Subcutaneous adipose tissue (tissue), 4 donors: Measurements from ENCODE around the gene PRDM16. TPM values are rescaled to one million over a fixed set of nuclear protein-coding genes. Genes with fewer than 3 reads are reported as not detected.

Experiments
- total RNA-seq, 4 donors: library from RNA; depleted of rRNA; stranded (reverse); fragments of >200 nt; gene quantifications; one replicate each; pipeline ENCODE4 v1.1.0, GENCODE V29; 2016
- TF ChIP-seq, protein P1 (sequence below): fragments of 450-650 bp; IDR thresholded peaks from one replicate; pipeline ENCODE4 v1.5.1; 2016; ENCODE audit warnings: low read depth, mild to moderate bottlenecking, control low read depth, antibody characterized with exemption, moderate library complexity

Gene PRDM16
- total RNA-seq, 4 donors from 2014 or later = 0.82 to 1.7 (median 1.1) TPM

- TF ChIP-seq, protein P1, sequence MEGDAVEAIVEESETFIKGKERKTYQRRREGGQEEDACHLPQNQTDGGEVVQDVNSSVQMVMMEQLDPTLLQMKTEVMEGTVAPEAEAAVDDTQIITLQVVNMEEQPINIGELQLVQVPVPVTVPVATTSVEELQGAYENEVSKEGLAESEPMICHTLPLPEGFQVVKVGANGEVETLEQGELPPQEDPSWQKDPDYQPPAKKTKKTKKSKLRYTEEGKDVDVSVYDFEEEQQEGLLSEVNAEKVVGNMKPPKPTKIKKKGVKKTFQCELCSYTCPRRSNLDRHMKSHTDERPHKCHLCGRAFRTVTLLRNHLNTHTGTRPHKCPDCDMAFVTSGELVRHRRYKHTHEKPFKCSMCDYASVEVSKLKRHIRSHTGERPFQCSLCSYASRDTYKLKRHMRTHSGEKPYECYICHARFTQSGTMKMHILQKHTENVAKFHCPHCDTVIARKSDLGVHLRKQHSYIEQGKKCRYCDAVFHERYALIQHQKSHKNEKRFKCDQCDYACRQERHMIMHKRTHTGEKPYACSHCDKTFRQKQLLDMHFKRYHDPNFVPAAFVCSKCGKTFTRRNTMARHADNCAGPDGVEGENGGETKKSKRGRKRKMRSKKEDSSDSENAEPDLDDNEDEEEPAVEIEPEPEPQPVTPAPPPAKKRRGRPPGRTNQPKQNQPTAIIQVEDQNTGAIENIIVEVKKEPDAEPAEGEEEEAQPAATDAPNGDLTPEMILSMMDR = no peak
Measured at GRCh38 chr1:3463891-3464648, 395.1 kb downstream of the PRDM16 start.

DNA sequence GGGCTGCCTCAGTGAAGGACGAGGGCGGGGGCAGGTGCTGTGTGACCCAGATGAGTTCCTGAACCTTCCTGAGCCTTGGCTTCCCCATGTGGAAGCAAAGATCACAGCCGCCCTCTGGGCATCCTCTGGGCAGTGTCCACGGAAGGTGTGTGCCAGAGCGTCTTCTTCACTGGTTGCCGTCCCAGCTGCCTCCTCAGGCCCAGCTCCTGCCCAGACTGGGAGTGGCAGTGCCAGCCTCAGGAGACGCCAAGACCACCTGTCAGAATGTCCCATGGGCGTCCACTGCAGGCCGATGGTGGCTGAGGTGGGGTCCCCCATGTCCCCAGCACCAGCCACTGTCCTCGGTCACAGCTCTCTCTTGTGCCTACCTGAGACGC is 395.6 kb downstream of the PRDM16 start:
- TF ChIP-seq, protein P1 = no peak

DNA sequence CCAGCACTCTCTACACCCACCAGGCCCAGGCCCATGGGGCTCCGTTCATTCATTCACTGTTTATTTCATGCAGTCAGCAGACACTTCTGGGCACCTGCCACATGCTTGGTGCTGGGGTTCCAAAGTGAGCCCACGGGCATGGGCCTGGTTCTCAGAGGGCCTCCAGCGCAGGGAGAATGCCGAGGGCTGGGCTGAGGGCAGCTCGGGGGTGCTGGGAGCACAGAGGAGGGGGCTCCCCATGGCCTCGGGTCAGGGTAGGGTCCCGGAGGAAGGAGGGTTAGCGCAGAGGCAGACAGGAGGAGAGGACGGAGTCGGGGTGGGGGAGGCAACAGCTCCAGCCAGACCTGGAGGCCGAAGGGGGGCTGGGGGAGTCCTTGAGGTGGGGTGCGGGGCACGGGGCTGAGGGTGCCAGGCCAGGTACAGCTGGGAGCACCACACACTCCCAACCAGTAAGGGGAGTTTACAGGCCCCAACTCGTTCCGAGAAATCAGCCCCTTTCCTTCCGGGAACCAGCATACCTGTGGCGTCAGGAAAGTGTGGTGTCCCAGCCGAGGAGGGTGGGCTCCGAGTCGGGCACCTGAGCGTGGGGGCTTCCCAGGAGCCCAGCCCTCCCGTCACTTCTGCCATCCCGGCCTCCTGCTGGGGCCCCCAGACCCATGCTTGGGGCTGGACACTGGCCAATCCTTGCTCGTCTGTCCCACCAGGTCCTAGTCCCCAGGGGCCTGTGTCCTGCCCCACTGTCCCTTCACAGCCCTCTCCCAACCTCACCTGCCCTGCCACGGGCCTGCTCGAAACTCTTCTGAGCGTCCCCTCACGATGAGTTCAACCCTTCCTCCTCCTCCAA is 396.3 kb downstream of the PRDM16 start:
- TF ChIP-seq, protein P1 = no peak

DNA sequence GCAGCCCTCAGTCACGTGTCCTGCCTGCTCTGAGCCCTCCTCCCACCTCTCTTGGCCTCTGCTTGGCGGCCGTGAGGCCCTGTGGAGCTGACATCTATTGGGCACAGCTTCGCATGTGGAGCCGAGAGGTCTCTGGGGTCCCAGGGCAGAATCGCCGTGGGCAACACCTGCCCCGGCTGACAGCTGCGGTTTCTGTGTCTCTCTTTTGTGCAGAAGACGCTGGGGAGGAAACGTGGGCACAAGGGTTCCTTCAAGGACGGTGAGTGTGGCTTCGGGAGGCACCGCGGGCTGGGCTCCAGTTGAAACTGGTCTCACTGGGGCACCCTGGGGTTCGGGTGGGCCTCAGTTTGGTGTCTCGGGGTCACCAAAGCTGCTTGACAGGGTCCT is 396.9 kb downstream of the PRDM16 start:
- TF ChIP-seq, protein P1 = no peak

GRCh38 chr1:3466366-3467075 is 397.5 kb downstream of the PRDM16 start:
- TF ChIP-seq, protein P1 = no peak

DNA sequence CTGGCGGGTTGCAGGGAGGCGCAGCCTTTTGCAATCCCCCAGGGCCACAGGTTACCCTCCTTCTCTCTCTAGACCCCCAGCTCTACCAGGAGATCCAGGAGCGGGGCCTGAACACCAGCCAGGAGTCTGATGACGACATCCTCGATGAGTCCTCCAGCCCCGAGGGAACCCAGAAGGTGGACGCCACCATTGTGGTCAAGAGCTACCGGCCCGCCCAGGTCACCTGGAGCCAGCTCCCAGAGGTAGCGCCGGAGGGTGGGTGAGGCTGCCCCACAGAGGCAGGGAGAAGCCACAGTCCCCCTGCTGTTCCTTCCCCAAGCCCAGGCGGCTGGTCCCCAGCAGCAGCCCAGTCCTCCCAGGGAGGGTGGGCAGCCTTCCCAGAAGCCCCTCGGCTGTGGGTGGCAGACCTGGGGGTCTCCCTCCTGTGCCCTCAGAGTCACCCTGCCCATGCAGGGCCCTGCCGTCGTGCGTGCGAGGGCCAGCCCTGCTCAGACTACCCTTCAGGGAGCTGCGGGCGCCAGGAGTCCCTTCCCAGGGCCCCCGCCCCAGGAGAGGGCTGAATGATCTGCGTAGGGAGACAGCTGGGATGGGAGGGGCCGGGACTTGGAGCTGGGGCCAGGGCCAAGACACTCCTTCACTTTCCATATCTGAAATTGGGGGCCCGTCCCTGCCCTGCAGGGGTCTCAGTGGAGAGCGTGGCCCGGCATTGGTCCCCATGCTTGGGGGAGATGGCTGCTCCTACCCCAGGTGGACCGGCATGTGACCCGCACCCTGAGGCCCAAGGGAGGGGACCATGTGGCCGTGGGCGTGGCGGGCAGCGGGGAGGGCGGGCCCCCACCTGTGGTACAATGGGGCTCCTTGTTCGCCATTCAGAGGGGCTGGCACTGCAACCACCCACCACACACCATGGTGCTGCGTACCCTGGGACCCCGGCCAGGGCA is 398.4 kb downstream of the PRDM16 start:
- TF ChIP-seq, protein P1 = no peak
